Neural progenitor cell (in vitro differentiated cells): ENCODE results near the gene DCUN1D5. TPM values are rescaled to one million over a fixed set of nuclear protein-coding genes. Genes with fewer than 3 reads are reported as not detected.

Experiments used
- DNase-seq: peaks from one replicate; pipeline ENCODE4 v3.0.0-alpha.2; 2016; ENCODE audit warnings: low spot score
- H2AFZ ChIP-seq: fragments of 200-600 bp; sonication (generic); replicated peaks from 2 replicates; pipeline ENCODE4 v1.6.1; 2016; ENCODE audit warnings: antibody characterized with exemption
- H3F3A ChIP-seq: fragments of 200-600 bp; sonication (generic); 2 replicates; pipeline ENCODE4 v1.6.1; 2016; ENCODE audit warnings: antibody characterized with exemption, low read depth
- H3K27ac ChIP-seq: fragments of 200-600 bp; sonication (generic); 2 replicates; pipeline ENCODE4 v1.5.1; 2016; ENCODE audit warnings: mild to moderate bottlenecking
- H3K27me3 ChIP-seq: fragments of 200-600 bp; sonication (generic); 2 replicates; pipeline ENCODE4 v1.6.1; 2016; ENCODE audit warnings: mild to moderate bottlenecking, moderate library complexity
- H3K36me3 ChIP-seq: fragments of 200-600 bp; sonication (generic); 2 replicates; pipeline ENCODE4 v1.5.1; 2016
- H3K4me1 ChIP-seq: fragments of 200-600 bp; sonication (generic); 2 replicates; pipeline ENCODE4 v1.6.1; 2016; ENCODE audit warnings: mixed run types
- H3K4me2 ChIP-seq: fragments of 200-600 bp; sonication (generic); 2 replicates; pipeline ENCODE4 v1.6.1; 2016
- H3K4me3 ChIP-seq: fragments of 200-600 bp; sonication (generic); 2 replicates; pipeline ENCODE4 v1.5.1; 2016
- H3K79me2 ChIP-seq: fragments of 200-600 bp; sonication (generic); 2 replicates; pipeline ENCODE4 v1.6.1; 2016; ENCODE audit warnings: low read depth
- H3K9ac ChIP-seq: fragments of 200-600 bp; sonication (generic); 2 replicates; pipeline ENCODE4 v1.6.1; 2016
- H3K9me3 ChIP-seq: fragments of 200-600 bp; sonication (generic); 2 replicates; pipeline ENCODE4 v1.5.1; 2016; ENCODE audit warnings: low read depth
- H4K20me1 ChIP-seq: fragments of 200-600 bp; sonication (generic); 2 replicates; pipeline ENCODE4 v1.6.1; 2016; ENCODE audit warnings: low read depth
- H3K27ac Mint-ChIP-seq: 3 replicates; pipeline ENCODE4 v1.8.0; 2021; ENCODE audit warnings: mixed read lengths
- H3K27me3 Mint-ChIP-seq: 2 replicates; pipeline ENCODE4 v1.8.0; 2022; ENCODE audit warnings: low read depth, mild to moderate bottlenecking, inconsistent platforms, moderate library complexity, mixed read lengths; ENCODE audit not compliant: insufficient read depth
- H3K36me3 Mint-ChIP-seq: 3 replicates; pipeline ENCODE4 v1.8.0; 2021; ENCODE audit warnings: mixed read lengths
- H3K4me1 Mint-ChIP-seq: 3 replicates; pipeline ENCODE4 v1.8.0; 2021; ENCODE audit warnings: mixed read lengths
- H3K4me3 Mint-ChIP-seq: 3 replicates; pipeline ENCODE4 v1.8.0; 2021; ENCODE audit warnings: mild to moderate bottlenecking, moderate library complexity, mixed read lengths
- H3K9me3 Mint-ChIP-seq: 3 replicates; pipeline ENCODE4 v1.8.0; 2020; ENCODE audit warnings: mixed read lengths
- EZH2 ChIP-seq: fragments of 200-600 bp; sonication (generic); IDR thresholded peaks from 2 replicates; pipeline ENCODE4 v1.6.1; 2017; ENCODE audit warnings: antibody characterized with exemption, mild to moderate bottlenecking, moderate library complexity
- EZH2phosphoT487 ChIP-seq: fragments of 200-600 bp; sonication (generic); IDR thresholded peaks from 2 replicates; pipeline ENCODE4 v1.6.1; 2017; ENCODE audit warnings: antibody characterized with exemption
- total RNA-seq: library from RNA; depleted of rRNA; stranded (reverse); fragments of >200 nt; gene quantifications from 2 replicates; pipeline ENCODE4 v1.2.3, GENCODE V29; 2015; ENCODE audit warnings: low replicate concordance
- TF ChIP-seq, protein P1 (sequence below): fragments of 200-600 bp; sonication (generic); IDR thresholded peaks from 2 replicates; pipeline ENCODE4 v1.5.1; 2017; ENCODE audit warnings: antibody characterized with exemption, mild to moderate bottlenecking

DCUN1D5 gene
- total RNA-seq, 1 donor from 2014 or later: 75.9 TPM

DNA sequence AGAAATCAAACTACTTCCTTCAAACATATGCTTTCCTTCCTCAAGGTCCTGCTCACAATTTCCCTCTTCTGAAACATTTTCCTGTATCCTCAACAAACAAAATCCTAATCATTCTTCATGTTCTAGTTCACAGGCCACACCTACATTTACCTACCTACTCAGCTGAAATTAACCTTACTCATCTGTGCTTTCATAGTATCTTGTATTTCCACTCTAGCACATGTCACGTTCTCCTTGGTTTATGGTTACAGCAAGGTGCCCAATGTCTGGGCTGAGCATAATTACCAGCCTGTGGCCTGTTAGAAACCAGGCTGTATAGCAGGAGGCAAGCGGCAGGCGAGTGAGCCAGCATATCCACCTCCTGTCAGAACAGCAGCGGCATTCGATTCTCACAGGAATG, 13.2 kb downstream of the DCUN1D5 start:
- Histone ChIP-seq H3F3A (no peaks in the 10 kb centered on the region), H3K27ac (no peak overlapping the region), H3K4me3 (no peak overlapping the region), H4K20me1 (peaks cover 4% of the 10 kb centered on the region), H3K4me2 (no peak overlapping the region), H3K9ac (no peak overlapping the region), H3K4me1 (no peaks in the 10 kb centered on the region), H3K36me3 (peaks cover 31% of the 10 kb centered on the region), H3K27me3 (no peaks in the 10 kb centered on the region), H2AFZ (no peak overlapping the region), H3K79me2 (peaks cover 43% of the 10 kb centered on the region), H3K9me3 (no peaks in the 10 kb centered on the region)
- no peak overlapping the region for H3K27ac Mint-ChIP-seq
- TF ChIP-seq, protein P1, sequence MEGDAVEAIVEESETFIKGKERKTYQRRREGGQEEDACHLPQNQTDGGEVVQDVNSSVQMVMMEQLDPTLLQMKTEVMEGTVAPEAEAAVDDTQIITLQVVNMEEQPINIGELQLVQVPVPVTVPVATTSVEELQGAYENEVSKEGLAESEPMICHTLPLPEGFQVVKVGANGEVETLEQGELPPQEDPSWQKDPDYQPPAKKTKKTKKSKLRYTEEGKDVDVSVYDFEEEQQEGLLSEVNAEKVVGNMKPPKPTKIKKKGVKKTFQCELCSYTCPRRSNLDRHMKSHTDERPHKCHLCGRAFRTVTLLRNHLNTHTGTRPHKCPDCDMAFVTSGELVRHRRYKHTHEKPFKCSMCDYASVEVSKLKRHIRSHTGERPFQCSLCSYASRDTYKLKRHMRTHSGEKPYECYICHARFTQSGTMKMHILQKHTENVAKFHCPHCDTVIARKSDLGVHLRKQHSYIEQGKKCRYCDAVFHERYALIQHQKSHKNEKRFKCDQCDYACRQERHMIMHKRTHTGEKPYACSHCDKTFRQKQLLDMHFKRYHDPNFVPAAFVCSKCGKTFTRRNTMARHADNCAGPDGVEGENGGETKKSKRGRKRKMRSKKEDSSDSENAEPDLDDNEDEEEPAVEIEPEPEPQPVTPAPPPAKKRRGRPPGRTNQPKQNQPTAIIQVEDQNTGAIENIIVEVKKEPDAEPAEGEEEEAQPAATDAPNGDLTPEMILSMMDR: no peak
- TF ChIP-seq EZH2phosphoT487 (no peak), EZH2 (no peak)
- no peak overlapping the region for H3K4me3 Mint-ChIP-seq
- peaks cover 40% of the 10 kb centered on the region for H3K36me3 Mint-ChIP-seq
- DNase-seq: no peak
- no peaks in the 10 kb centered on the region for H3K9me3 Mint-ChIP-seq
- H3K4me1 Mint-ChIP-seq: no peaks in the 10 kb centered on the region
- peaks cover 4% of the 10 kb centered on the region for H3K27me3 Mint-ChIP-seq

DNA sequence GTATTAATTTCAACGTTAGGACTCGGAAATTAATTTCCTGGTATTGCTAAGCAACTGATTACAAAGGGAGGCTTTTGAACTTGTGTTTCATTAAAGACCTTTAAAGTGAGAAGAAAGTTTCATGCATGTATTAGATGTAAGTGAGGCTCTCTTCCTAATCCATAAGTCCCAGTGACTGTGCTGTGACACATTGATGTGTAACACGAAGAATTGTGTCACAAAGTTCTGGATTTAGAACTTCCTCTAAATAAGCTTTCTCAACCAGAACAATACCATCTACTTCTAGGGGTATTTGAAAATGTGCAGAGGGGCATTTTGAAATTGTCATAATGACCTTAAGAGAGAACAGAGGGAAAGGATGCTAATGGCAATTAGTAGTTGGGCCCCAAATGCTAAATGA, 14.4 kb downstream of the DCUN1D5 start:
- no peaks in the 10 kb centered on the region for H3K9me3 Mint-ChIP-seq
- Histone ChIP-seq H3K4me1 (no peaks in the 10 kb centered on the region), H4K20me1 (peaks cover 4% of the 10 kb centered on the region), H3K27ac (no peak overlapping the region), H3K9ac (no peak overlapping the region), H3F3A (no peaks in the 10 kb centered on the region), H3K27me3 (no peaks in the 10 kb centered on the region), H3K79me2 (peaks cover 45% of the 10 kb centered on the region), H3K9me3 (no peaks in the 10 kb centered on the region), H3K4me2 (no peak overlapping the region), H3K36me3 (peaks cover 25% of the 10 kb centered on the region), H3K4me3 (no peak overlapping the region), H2AFZ (no peak overlapping the region)
- H3K36me3 Mint-ChIP-seq: peaks cover 45% of the 10 kb centered on the region
- H3K27ac Mint-ChIP-seq: no peak overlapping the region
- peaks cover 4% of the 10 kb centered on the region for H3K27me3 Mint-ChIP-seq
- TF ChIP-seq, protein P1: no peak
- TF ChIP-seq EZH2phosphoT487 (no peak), EZH2 (no peak)
- H3K4me1 Mint-ChIP-seq: no peaks in the 10 kb centered on the region
- H3K4me3 Mint-ChIP-seq: no peak overlapping the region
- DNase-seq: no peak

- no peak overlapping the region for H3K27ac Mint-ChIP-seq
- Histone ChIP-seq H3K9me3 (no peaks in the 10 kb centered on the region), H4K20me1 (peaks cover 4% of the 10 kb centered on the region), H3K4me2 (no peak overlapping the region), H3K79me2 (peaks cover 45% of the 10 kb centered on the region), H3F3A (no peaks in the 10 kb centered on the region), H3K36me3 (peaks cover 16% of the 10 kb centered on the region), H3K4me1 (no peaks in the 10 kb centered on the region), H3K9ac (no peak overlapping the region), H3K27ac (no peak overlapping the region), H3K4me3 (no peak overlapping the region), H2AFZ (no peak overlapping the region), H3K27me3 (no peaks in the 10 kb centered on the region)
- H3K9me3 Mint-ChIP-seq: no peaks in the 10 kb centered on the region
- TF ChIP-seq EZH2phosphoT487: no peak
- no peak for TF ChIP-seq EZH2
- TF ChIP-seq, protein P1: no peak
- no peaks in the 10 kb centered on the region for H3K4me1 Mint-ChIP-seq
- no peak for DNase-seq
- H3K27me3 Mint-ChIP-seq: peaks cover 4% of the 10 kb centered on the region
- H3K36me3 Mint-ChIP-seq: peaks cover 47% of the 10 kb centered on the region
- H3K4me3 Mint-ChIP-seq: no peak overlapping the region
Observed at GRCh38 chr11:103076361-103076760, 15.6 kb downstream of the DCUN1D5 start.
